Measurements from ENCODE around the gene PTPRZ1. TPM values are rescaled to one million over a fixed set of nuclear protein-coding genes. Genes with fewer than 3 reads are reported as not detected.

Gene PTPRZ1
- polyA plus RNA-seq, 1 of the 3 experiments (the other 2 are of a cell fraction) = not detected

- no peaks in the 10 kb centered on the region for H3K4me1 ChIP-seq (ENCODE audit: control insufficient read depth in 1 of 2, insufficient read depth in 2 of 2, low read depth in 1 of 2, low read length in 1 of 2)
- no peak overlapping the region for H3K27ac ChIP-seq (ENCODE audit: low read depth in 2 of 2, low read length in 1 of 2)
- no peaks in the 10 kb centered on the region; the same call in 1 of the 2 replicates for H3K27me3 ChIP-seq (ENCODE audit: insufficient read depth)
- CTCF ChIA-PET = no interaction called here
- 3% methylated on average over 1 of the region's 1 CpG for WGBS (ENCODE audit: low lambda C conversion rate)
- 0 out of 2 replicates have a peak, but pooled peaks cover 4% of the 10 kb centered on the region for H3K9me3 ChIP-seq
- H2AFZ ChIP-seq (ENCODE audit: low read depth) = no peak overlapping the region
- TF ChIP-seq JUND (IDR thresholded peaks at IDR 0.05) (no peak), SIN3A (IDR thresholded peaks at IDR 0.05; ENCODE audit: borderline replicate concordance, low read depth, low read length) (no peak), EP300 (IDR thresholded peaks at IDR 0.05; ENCODE audit: borderline replicate concordance in 1 of 2, low read depth in 1 of 2, low read length in 1 of 2) (no peak), CHD2 (IDR thresholded peaks at IDR 0.05; ENCODE audit: low read length, partially characterized antibody) (no peak), MAX (IDR thresholded peaks at IDR 0.05; ENCODE audit: low read depth) (no peak), REST (IDR thresholded peaks at IDR 0.05; ENCODE audit: low read depth, low read length) (no peak), TCF12 (IDR thresholded peaks at IDR 0.05) (no peak), TAF1 (IDR thresholded peaks at IDR 0.05; ENCODE audit: borderline replicate concordance, low read depth, low read length) (no peak), RFX5 (IDR thresholded peaks at IDR 0.05; ENCODE audit: low read length) (no peak), NFIC (IDR thresholded peaks at IDR 0.05; ENCODE audit: borderline replicate concordance) (no peak), YY1 (IDR thresholded peaks at IDR 0.05; ENCODE audit: low read depth) (no peak)
- H3K9ac ChIP-seq = no peak overlapping the region
- no peak for DNase-seq
- no peak overlapping the region for H3K4me3 ChIP-seq (ENCODE audit: low read depth in 2 of 2, low read length in 1 of 2)
- H3K79me2 ChIP-seq (ENCODE audit: insufficient read depth) = no peaks in the 10 kb centered on the region
- no peaks in the 10 kb centered on the region for H3F3A ChIP-seq (replicated peaks; ENCODE audit: insufficient read depth)
- H3K9me2 ChIP-seq = no peaks in the 10 kb centered on the region
- H3K36me3 ChIP-seq (replicated peaks in 1 of 2; ENCODE audit: control insufficient read depth in 1 of 2, insufficient read depth in 2 of 2, low read length in 1 of 2) = no peaks in the 10 kb centered on the region
- no peak overlapping the region for H3K4me2 ChIP-seq
- H4K20me1 ChIP-seq (ENCODE audit: insufficient read depth) = no peaks in the 10 kb centered on the region
- POLR2A ChIA-PET = no interaction called here
Observed at GRCh38 chr7:121837462-121837861, 35.5 kb upstream of the PTPRZ1 start.

GRCh38 chr7:121847041-121847440, 25.9 kb upstream of the PTPRZ1 start:
- H3K27me3 ChIP-seq (ENCODE audit: insufficient read depth) = no peaks in the 10 kb centered on the region
- H3K9me2 ChIP-seq = no peaks in the 10 kb centered on the region
- H4K20me1 ChIP-seq (ENCODE audit: insufficient read depth) = no peaks in the 10 kb centered on the region
- no peak for TF ChIP-seq GABPA (IDR thresholded peaks at IDR 0.05; ENCODE audit: low read depth)
- no peak for TF ChIP-seq TCF12 (IDR thresholded peaks at IDR 0.05)
- no peak for TF ChIP-seq SIN3A (IDR thresholded peaks at IDR 0.05; ENCODE audit: borderline replicate concordance, low read depth, low read length)
- TF ChIP-seq NFIC (IDR thresholded peaks at IDR 0.05; ENCODE audit: borderline replicate concordance) = no peak
- TF ChIP-seq CHD2 (IDR thresholded peaks at IDR 0.05; ENCODE audit: low read length, partially characterized antibody) = no peak
- TF ChIP-seq USF1 (IDR thresholded peaks at IDR 0.05; ENCODE audit: borderline replicate concordance, low read depth) = no peak
- TF ChIP-seq MXI1 (IDR thresholded peaks at IDR 0.05; ENCODE audit: low read depth, low read length) = no peak
- no peak for TF ChIP-seq FOXJ3 (CRISPR knock-in tag; IDR thresholded peaks at IDR 0.05)
- no peak for TF ChIP-seq RXRA (IDR thresholded peaks at IDR 0.05; ENCODE audit: borderline replicate concordance, low read depth)
- H3F3A ChIP-seq (replicated peaks; ENCODE audit: insufficient read depth) = no peaks in the 10 kb centered on the region
- H3K4me3 ChIP-seq (ENCODE audit: low read depth in 2 of 2, low read length in 1 of 2) = no peak overlapping the region
- H3K36me3 ChIP-seq (replicated peaks in 1 of 2; ENCODE audit: control insufficient read depth in 1 of 2, insufficient read depth in 2 of 2, low read length in 1 of 2) = no peaks in the 10 kb centered on the region
- no peaks in the 10 kb centered on the region for H3K9me3 ChIP-seq
- H3K4me1 ChIP-seq (ENCODE audit: control insufficient read depth in 1 of 2, insufficient read depth in 2 of 2, low read depth in 1 of 2, low read length in 1 of 2) = no peaks in the 10 kb centered on the region
- ChIA-PET CTCF (interaction anchor here (1.6 kb wide), 1 partner anchor 147 kb away, joined by 3 read pairs; no protein-coding TSS in a partner anchor), POLR2A (no interaction called here)
- no peak overlapping the region for H3K9ac ChIP-seq
- no peaks in the 10 kb centered on the region for H3K79me2 ChIP-seq (ENCODE audit: insufficient read depth)
- 2% methylated on average over 4 of the region's 4 CpGs for WGBS (ENCODE audit: low lambda C conversion rate)
- no peak overlapping the region for H3K4me2 ChIP-seq
- H3K27ac ChIP-seq (ENCODE audit: low read depth in 2 of 2, low read length in 1 of 2) = no peak overlapping the region
- DNase-seq = no peak
- H2AFZ ChIP-seq (ENCODE audit: low read depth) = no peak overlapping the region
